Transverse colon (tissue), 4 donors: ENCODE data around the gene SLC15A5. TPM values are rescaled to one million over a fixed set of nuclear protein-coding genes. Genes with fewer than 3 reads are reported as not detected.

Experiments
- DNase-seq: peaks from one replicate; pipeline ENCODE4 v3.0.0-alpha.2; 2019
- H3K27ac ChIP-seq, 4 donors: fragments of 200-600 bp; sonication (generic); 2 replicates each; pipeline ENCODE4 v1.5.1; 2016 to 2018; ENCODE audit warnings: inconsistent platforms in 4 of 4
- H3K27me3 ChIP-seq: fragments of 200-600 bp; sonication (generic); 2 replicates; pipeline ENCODE4 v1.5.1; 2017; ENCODE audit warnings: inconsistent platforms
- H3K36me3 ChIP-seq, 4 donors: fragments of 200-600 bp; sonication (generic); 2 replicates each; pipeline ENCODE4 v1.5.1; 2017 to 2019; ENCODE audit warnings: inconsistent platforms in 4 of 4
- H3K4me1 ChIP-seq, 4 donors: fragments of 200-600 bp; sonication (generic); 2 replicates each; pipeline ENCODE4 v1.5.1; 2017 to 2020; ENCODE audit warnings: inconsistent platforms in 4 of 4
- H3K4me3 ChIP-seq, 4 donors: fragments of 200-600 bp; sonication (generic); 1 replicate in 1 of 4; 2 replicates in 3 of 4; pipeline versions ENCODE4 v1.5.1 to v1.6.1; 2017 to 2019; ENCODE audit warnings: inconsistent platforms in 4 of 4
- H3K9me3 ChIP-seq, 2 donors: fragments of 200-600 bp; sonication (generic); 2 replicates each; pipeline ENCODE4 v1.5.1; 2017 to 2019; ENCODE audit warnings: inconsistent platforms in 2 of 2
- CTCF ChIP-seq, 5 experiments: fragments of 200-600 bp in 3 of 5; fragments of 450-650 bp in 2 of 5; sonication (generic) in 3 of 5; IDR thresholded peaks; 1 replicate in 2 of 5; 2 replicates in 3 of 5; pipeline ENCODE4 v1.5.1; 2016 to 2017; ENCODE audit warnings: antibody characterized with exemption in 5 of 5, inconsistent platforms in 3 of 5, mild to moderate bottlenecking in 2 of 5, moderate library complexity in 1 of 5
- EP300 ChIP-seq: sonication (generic); formaldehyde crosslinking; IDR thresholded peaks from one replicate; pipeline ENCODE4 v1.6.1; 2017; ENCODE audit warnings: antibody characterized with exemption, low read depth
- POLR2A ChIP-seq: fragments of 450-650 bp; IDR thresholded peaks from one replicate; pipeline ENCODE4 v1.6.1; 2016; ENCODE audit warnings: antibody characterized with exemption, mild to moderate bottlenecking, moderate library complexity
- POLR2AphosphoS5 ChIP-seq, 3 donors: sonication (generic); formaldehyde crosslinking; IDR thresholded peaks; one replicate each; pipeline ENCODE4 v1.6.1; 2016; ENCODE audit warnings: antibody characterized with exemption in 3 of 3
- WGBS, 2 donors: methylation state at CpG; one replicate each; pipeline ENCODE4 v1.1.5; 2018; ENCODE audit warnings: low coverage in 1 of 2; 5-methylcytosine and 5-hydroxymethylcytosine counted together
- in situ Hi-C, 4 donors: fragments of 200-750 bp; cut with MboI; loops; one replicate each; pipeline versions ENCODE4 v1.15.0 to v1.15.1; 2017; ENCODE audit warnings: low sequenced_read_pairs in 3 of 4, low pct_ligation_motif_present in 1 of 4, low pct_unique_long_range_greater_than_20kb in 1 of 4
- intact Hi-C: fragments of 100-400 bp; cut with DNase I; formaldehyde crosslinking; loops from one replicate; pipeline ENCODE4 v1.15.1; 2023; ENCODE audit warnings: low total_unique reads
- total RNA-seq, 4 donors: library from RNA; depleted of rRNA; stranded (reverse); fragments of >200 nt; gene quantifications; one replicate each; pipeline ENCODE4 v1.1.0, GENCODE V29; 2016

SLC15A5 gene
- total RNA-seq, result not detected

GRCh38 chr12:16277585-16277984, at the start of gene SLC15A5:
Gene SLC15A5, minus strand, starts transcription at chr12:16277685. Its CDS starts 0 bp downstream, at chr12:16277685.
- TF ChIP-seq CTCF (IDR thresholded peaks at IDR 0.05) (no peak), POLR2AphosphoS5 (IDR thresholded peaks at IDR 0.05) (no peak), EP300 (no peak), POLR2A (no peak)
- Histone ChIP-seq H3K9me3 (no peaks in the 10 kb centered on the region), H3K4me1 (peaks cover 0 to 11% (median 0%) of the 10 kb centered on the region in 4 donors), H3K36me3 (no peaks in the 10 kb centered on the region), H3K4me3 (no peak within 1 kb of the TSS), H3K27ac (no peak within 1 kb of the TSS), H3K27me3 (no peaks in the 10 kb centered on the region)
- 82 to 91% methylated on average over 4 to 5 of the region's 5 CpGs for WGBS, 2 donors
- intact Hi-C loops, result no loop called here
- no peak for DNase-seq
- in situ Hi-C loops, result no loop called here

GRCh38 chr12:16325426-16325825, 47.9 kb upstream of the SLC15A5 start:
- Histone ChIP-seq H3K36me3 (no peaks in the 10 kb centered on the region), H3K4me1 (peaks cover 0 to 29% (median 17%) of the 10 kb centered on the region in 4 donors), H3K27ac (peak overlapping the region in 3 of 4 donors; percentile 5 to 56 (median 23)), H3K27me3 (no peaks in the 10 kb centered on the region), H3K9me3 (peaks cover 6% of the 10 kb centered on the region in 2 donors), H3K4me3 (no peak overlapping the region)
- in situ Hi-C loops, result no loop called here
- TF ChIP-seq POLR2A (no peak), EP300 (no peak), POLR2AphosphoS5 (IDR thresholded peaks at IDR 0.05) (no peak)
- DNase-seq, result peak; percentile 74
- intact Hi-C loops, result no loop called here
- WGBS, 2 donors, result 0 to 16% methylated on average over 1 to 3 of the region's 3 CpGs

GRCh38 chr12:16324772-16325171, 47.3 kb upstream of the SLC15A5 start:
- no peak for TF ChIP-seq POLR2AphosphoS5 (IDR thresholded peaks at IDR 0.05)
- no peak for TF ChIP-seq EP300
- TF ChIP-seq POLR2A, result no peak
- TF ChIP-seq CTCF (IDR thresholded peaks at IDR 0.05), result no peak
- in situ Hi-C loops (no loop called here), intact Hi-C loops (no loop called here)
- Histone ChIP-seq H3K27me3 (no peaks in the 10 kb centered on the region), H3K4me3 (no peak overlapping the region), H3K9me3 (peaks cover 6% of the 10 kb centered on the region in 2 donors), H3K27ac (peak overlapping the region in 3 of 4 donors; percentile 5 to 56 (median 23)), H3K36me3 (no peaks in the 10 kb centered on the region), H3K4me1 (peaks cover 0 to 29% (median 17%) of the 10 kb centered on the region in 4 donors)
- DNase-seq, result no peak
- WGBS, 2 donors, result 49 to 73% methylated on average over 3 of the region's 3 CpGs

- in situ Hi-C loops (no loop called here), intact Hi-C loops (no loop called here)
- no peaks in the 10 kb centered on the region for H3K36me3 ChIP-seq
- no peaks in the 10 kb centered on the region for H3K27me3 ChIP-seq
- H3K4me3 ChIP-seq, result no peak overlapping the region
- TF ChIP-seq POLR2AphosphoS5 (IDR thresholded peaks at IDR 0.05) (no peak), POLR2A (no peak), CTCF (IDR thresholded peaks at IDR 0.05) (no peak)
- WGBS, 2 donors, result 46 to 55% methylated on average over 5 of the region's 5 CpGs
- no peak for DNase-seq
- H3K4me1 ChIP-seq, result peaks cover 0 to 29% (median 17%) of the 10 kb centered on the region in 4 donors
- H3K27ac ChIP-seq, result peak overlapping the region in 2 of 4 donors; percentile 23 to 56
- H3K9me3 ChIP-seq, result peaks cover 6% of the 10 kb centered on the region in 2 donors
Observed at GRCh38 chr12:16324272-16324671, 46.8 kb upstream of the SLC15A5 start.

GRCh38 chr12:16323638-16324037, 46.2 kb upstream of the SLC15A5 start:
- in situ Hi-C loops (no loop called here), intact Hi-C loops (no loop called here)
- no peaks in the 10 kb centered on the region for H3K27me3 ChIP-seq
- H3K27ac ChIP-seq, result no peak overlapping the region
- WGBS, 2 donors, result 21 to 46% methylated on average over 2 of the region's 2 CpGs
- no peak for DNase-seq
- TF ChIP-seq POLR2AphosphoS5 (IDR thresholded peaks at IDR 0.05) (no peak), CTCF (IDR thresholded peaks at IDR 0.05) (no peak), EP300 (no peak), POLR2A (no peak)
- no peak overlapping the region for H3K4me3 ChIP-seq
- peaks cover 6% of the 10 kb centered on the region in 2 donors for H3K9me3 ChIP-seq
- H3K4me1 ChIP-seq, result peaks cover 0 to 29% (median 17%) of the 10 kb centered on the region in 4 donors
- H3K36me3 ChIP-seq, result no peaks in the 10 kb centered on the region
